C4-2B (cell line): ENCODE measurements around the gene BANF2.

Source experiments
- CTCF ChIP-seq: fragments of 450-650 bp; conservative IDR thresholded peaks from 2 replicates; pipeline ENCODE4 v1.5.1; 2017; ENCODE audit warnings: mild to moderate bottlenecking
- ZFX ChIP-seq: fragments of 450-650 bp; IDR thresholded peaks from 2 replicates; pipeline ENCODE4 v1.6.1; 2017

GRCh38 chr20:17782768-17783167 lies 83.0 kb downstream of the BANF2 start:
- no peak for TF ChIP-seq ZFX
- TF ChIP-seq CTCF: no peak
